Measurements from ENCODE around the gene COL5A1.

COL5A1 gene

GRCh38 chr9:134835987-134836386 is 194.4 kb downstream of the COL5A1 start:
- Histone ChIP-seq H3K56ac (ENCODE audit: low read length) (no peak overlapping the region), H3K23ac (ENCODE audit: low read length) (no peak overlapping the region), H2BK5ac (ENCODE audit: low read length) (no peak overlapping the region), H2AK5ac (ENCODE audit: low read length) (no peak overlapping the region), H2BK15ac (replicated peaks; ENCODE audit: low read depth) (no peak overlapping the region), H4K5ac (ENCODE audit: low read length) (no peak overlapping the region), H3K27me3 (ENCODE audit: insufficient read depth, low read length, poor library complexity) (no peaks in the 10 kb centered on the region), H3K79me1 (ENCODE audit: low read length) (no peaks in the 10 kb centered on the region), H2BK120ac (ENCODE audit: low read depth, low read length) (no peak overlapping the region), H3K18ac (ENCODE audit: low read length) (no peak overlapping the region), H3K27ac (ENCODE audit: low read depth, low read length) (no peak overlapping the region), H3K36me3 (ENCODE audit: control insufficient read depth, insufficient read depth, low read length) (peaks cover 9% of the 10 kb centered on the region), H3K79me2 (ENCODE audit: control insufficient read depth, insufficient read depth, low read length) (no peaks in the 10 kb centered on the region), H3K4me2 (ENCODE audit: low read length) (no peak overlapping the region), H3K4me1 (ENCODE audit: control insufficient read depth, low read depth, low read length) (no peaks in the 10 kb centered on the region), H3K4me3 (ENCODE audit: low read length) (no peak overlapping the region), H4K8ac (ENCODE audit: low read depth, low read length) (no peak overlapping the region), H3K4ac (ENCODE audit: low read depth, low read length) (no peak overlapping the region), H3K9ac (ENCODE audit: low read length) (no peak overlapping the region)
- WGBS (ENCODE audit: extremely low coverage, insufficient coverage, low lambda C conversion rate), result no CpG with 5 or more reads among the region's 13 CpGs
- DNase-seq, result no peak

DNA sequence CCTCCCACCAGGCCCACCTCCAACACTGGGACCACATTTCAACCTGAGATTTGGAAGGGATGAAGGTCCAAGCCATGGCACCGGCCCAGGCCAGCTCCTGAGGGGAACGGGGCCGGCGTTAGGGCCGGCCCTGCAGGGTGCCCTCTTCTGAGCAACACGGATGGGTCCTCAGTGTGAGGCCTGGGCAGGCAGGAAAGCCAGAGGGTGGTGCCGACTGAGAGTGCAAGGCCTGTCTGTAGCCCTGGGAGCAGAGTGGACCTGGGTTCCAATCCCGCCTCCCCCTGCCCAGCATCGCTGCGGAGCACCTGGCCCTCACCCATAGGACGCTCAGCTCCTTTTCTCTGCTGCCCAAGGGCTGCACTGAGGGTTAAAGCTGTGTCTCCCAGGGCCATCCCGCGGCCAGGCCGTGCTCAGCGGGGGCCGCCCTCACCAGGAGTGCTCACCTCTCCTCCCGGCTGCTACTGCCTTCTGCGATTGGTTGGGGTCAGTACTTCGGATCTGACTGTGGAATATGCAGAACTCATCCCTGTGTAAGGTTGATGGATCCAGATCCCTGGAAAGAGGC is 194.9 kb downstream of the COL5A1 start:
- no peak overlapping the region for H3K4me3 ChIP-seq (ENCODE audit: low read length)
- H3K79me2 ChIP-seq (ENCODE audit: control insufficient read depth, insufficient read depth, low read length), result no peaks in the 10 kb centered on the region
- H2BK15ac ChIP-seq (replicated peaks; ENCODE audit: low read depth), result no peak overlapping the region
- H3K4me1 ChIP-seq (ENCODE audit: control insufficient read depth, low read depth, low read length), result no peaks in the 10 kb centered on the region
- H3K79me1 ChIP-seq (ENCODE audit: low read length), result no peaks in the 10 kb centered on the region
- no peak overlapping the region for H3K18ac ChIP-seq (ENCODE audit: low read length)
- H3K9ac ChIP-seq (ENCODE audit: low read length), result no peak overlapping the region
- no peak overlapping the region for H3K56ac ChIP-seq (ENCODE audit: low read length)
- WGBS (ENCODE audit: extremely low coverage, insufficient coverage, low lambda C conversion rate), result no CpG with 5 or more reads among the region's 19 CpGs
- no peak overlapping the region for H2BK5ac ChIP-seq (ENCODE audit: low read length)
- no peak for DNase-seq
- no peak overlapping the region for H2BK120ac ChIP-seq (ENCODE audit: low read depth, low read length)
- no peaks in the 10 kb centered on the region for H3K27me3 ChIP-seq (ENCODE audit: insufficient read depth, low read length, poor library complexity)
- H3K4ac ChIP-seq (ENCODE audit: low read depth, low read length), result no peak overlapping the region
- H3K27ac ChIP-seq (ENCODE audit: low read depth, low read length), result no peak overlapping the region
- H4K5ac ChIP-seq (ENCODE audit: low read length), result no peak overlapping the region
- H4K8ac ChIP-seq (ENCODE audit: low read depth, low read length), result no peak overlapping the region
- H3K23ac ChIP-seq (ENCODE audit: low read length), result no peak overlapping the region
- H3K4me2 ChIP-seq (ENCODE audit: low read length), result no peak overlapping the region
- no peak overlapping the region for H2AK5ac ChIP-seq (ENCODE audit: low read length)
- peaks cover 11% of the 10 kb centered on the region for H3K36me3 ChIP-seq (ENCODE audit: control insufficient read depth, insufficient read depth, low read length)

DNA sequence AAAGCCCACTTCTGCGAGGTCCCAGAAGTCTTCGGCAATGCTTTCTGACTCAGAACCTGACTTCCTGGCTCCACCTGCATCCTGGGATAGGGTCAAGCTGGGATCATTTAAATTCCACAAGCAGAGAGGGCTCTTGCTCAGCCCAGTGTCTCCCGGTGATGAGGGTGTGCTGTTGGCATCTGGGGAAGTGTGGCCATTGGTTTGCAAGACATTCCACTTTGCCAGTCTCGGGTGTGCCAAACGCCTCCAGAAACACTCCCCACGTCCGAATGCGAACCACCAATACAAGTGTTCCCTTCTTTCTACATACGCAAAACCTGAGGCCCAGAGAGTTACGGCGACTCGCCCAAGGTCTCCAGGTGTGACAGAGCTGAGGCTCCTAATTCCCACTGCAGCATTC is 195.9 kb downstream of the COL5A1 start:
- no peak overlapping the region for H3K4me2 ChIP-seq (ENCODE audit: low read length)
- H3K23ac ChIP-seq (ENCODE audit: low read length), result no peak overlapping the region
- H3K4ac ChIP-seq (ENCODE audit: low read depth, low read length), result no peak overlapping the region
- no peaks in the 10 kb centered on the region for H3K79me2 ChIP-seq (ENCODE audit: control insufficient read depth, insufficient read depth, low read length)
- no peak overlapping the region for H4K5ac ChIP-seq (ENCODE audit: low read length)
- H4K8ac ChIP-seq (ENCODE audit: low read depth, low read length), result no peak overlapping the region
- no peak overlapping the region for H3K9ac ChIP-seq (ENCODE audit: low read length)
- no peak for DNase-seq
- no peak overlapping the region for H3K4me3 ChIP-seq (ENCODE audit: low read length)
- H3K18ac ChIP-seq (ENCODE audit: low read length), result no peak overlapping the region
- H2BK120ac ChIP-seq (ENCODE audit: low read depth, low read length), result no peak overlapping the region
- H3K27me3 ChIP-seq (ENCODE audit: insufficient read depth, low read length, poor library complexity), result no peaks in the 10 kb centered on the region
- no peak overlapping the region for H3K56ac ChIP-seq (ENCODE audit: low read length)
- H3K36me3 ChIP-seq (ENCODE audit: control insufficient read depth, insufficient read depth, low read length), result peaks cover 11% of the 10 kb centered on the region
- H2BK5ac ChIP-seq (ENCODE audit: low read length), result no peak overlapping the region
- no peak overlapping the region for H2AK5ac ChIP-seq (ENCODE audit: low read length)
- H3K27ac ChIP-seq (ENCODE audit: low read depth, low read length), result no peak overlapping the region
- no peaks in the 10 kb centered on the region for H3K79me1 ChIP-seq (ENCODE audit: low read length)
- H3K4me1 ChIP-seq (ENCODE audit: control insufficient read depth, low read depth, low read length), result no peaks in the 10 kb centered on the region
- no CpG with 5 or more reads among the region's 12 CpGs for WGBS (ENCODE audit: extremely low coverage, insufficient coverage, low lambda C conversion rate)
- no peak overlapping the region for H2BK15ac ChIP-seq (replicated peaks; ENCODE audit: low read depth)

DNA sequence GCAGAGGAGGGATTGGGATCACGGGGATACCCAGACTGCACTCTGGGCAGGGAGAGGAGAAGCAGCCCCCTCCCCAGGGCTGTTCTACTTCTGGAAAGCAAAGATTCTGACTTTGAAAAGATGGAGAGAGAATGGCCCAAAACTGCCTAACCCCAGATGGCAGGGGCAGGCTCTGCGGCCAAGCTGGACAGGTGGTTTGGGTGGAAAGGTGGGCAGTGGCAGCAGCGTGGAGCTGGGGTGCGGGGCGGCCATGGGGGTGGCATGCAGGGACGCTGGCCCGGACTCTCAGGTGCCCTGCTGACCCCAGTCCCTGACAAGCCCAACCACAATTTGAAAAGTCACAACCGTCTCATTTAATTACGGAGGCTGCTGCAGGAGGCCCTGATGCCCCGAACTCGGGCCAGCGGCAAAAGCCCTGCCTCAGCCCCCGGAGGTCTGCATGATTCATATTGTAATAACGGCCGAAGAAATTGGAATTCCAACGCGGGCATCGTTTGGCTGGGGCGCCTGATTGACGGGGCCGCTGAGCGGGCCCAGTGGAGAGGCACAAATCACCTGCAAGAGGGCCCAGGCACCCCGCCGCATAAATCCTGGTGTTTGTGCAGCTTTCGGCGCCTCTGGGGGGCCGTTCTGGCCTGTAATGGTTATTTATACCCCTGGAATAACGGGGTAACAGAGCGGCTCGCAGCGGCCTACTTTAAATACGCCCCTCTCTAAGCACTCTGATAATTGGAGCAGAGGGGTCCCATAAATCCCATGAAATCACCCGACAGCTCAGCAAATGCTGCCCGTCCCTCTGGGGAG is 197.2 kb downstream of the COL5A1 start:
- peaks cover 18% of the 10 kb centered on the region for H3K36me3 ChIP-seq (ENCODE audit: control insufficient read depth, insufficient read depth, low read length)
- no peak overlapping the region for H3K4ac ChIP-seq (ENCODE audit: low read depth, low read length)
- WGBS (ENCODE audit: extremely low coverage, insufficient coverage, low lambda C conversion rate), result no CpG with 5 or more reads among the region's 34 CpGs
- no peak overlapping the region for H3K9ac ChIP-seq (ENCODE audit: low read length)
- H3K4me3 ChIP-seq (ENCODE audit: low read length), result no peak overlapping the region
- H3K79me2 ChIP-seq (ENCODE audit: control insufficient read depth, insufficient read depth, low read length), result no peaks in the 10 kb centered on the region
- H2AK5ac ChIP-seq (ENCODE audit: low read length), result no peak overlapping the region
- H3K79me1 ChIP-seq (ENCODE audit: low read length), result no peaks in the 10 kb centered on the region
- no peak overlapping the region for H3K4me2 ChIP-seq (ENCODE audit: low read length)
- H3K27ac ChIP-seq (ENCODE audit: low read depth, low read length), result no peak overlapping the region
- no peak overlapping the region for H3K56ac ChIP-seq (ENCODE audit: low read length)
- no peaks in the 10 kb centered on the region for H3K4me1 ChIP-seq (ENCODE audit: control insufficient read depth, low read depth, low read length)
- no peak overlapping the region for H2BK120ac ChIP-seq (ENCODE audit: low read depth, low read length)
- H3K23ac ChIP-seq (ENCODE audit: low read length), result no peak overlapping the region
- H4K5ac ChIP-seq (ENCODE audit: low read length), result no peak overlapping the region
- no peaks in the 10 kb centered on the region for H3K27me3 ChIP-seq (ENCODE audit: insufficient read depth, low read length, poor library complexity)
- H2BK5ac ChIP-seq (ENCODE audit: low read length), result no peak overlapping the region
- no peak for DNase-seq
- no peak overlapping the region for H3K18ac ChIP-seq (ENCODE audit: low read length)
- H4K8ac ChIP-seq (ENCODE audit: low read depth, low read length), result no peak overlapping the region
- no peak overlapping the region for H2BK15ac ChIP-seq (replicated peaks; ENCODE audit: low read depth)

GRCh38 chr9:134839455-134840125 is 198.0 kb downstream of the COL5A1 start:
- H3K4me2 ChIP-seq (ENCODE audit: low read length), result no peak overlapping the region
- H2BK120ac ChIP-seq (ENCODE audit: low read depth, low read length), result no peak overlapping the region
- H2BK15ac ChIP-seq (replicated peaks; ENCODE audit: low read depth), result no peak overlapping the region
- no peak overlapping the region for H4K8ac ChIP-seq (ENCODE audit: low read depth, low read length)
- no peak overlapping the region for H3K23ac ChIP-seq (ENCODE audit: low read length)
- no peaks in the 10 kb centered on the region for H3K79me2 ChIP-seq (ENCODE audit: control insufficient read depth, insufficient read depth, low read length)
- H3K27ac ChIP-seq (ENCODE audit: low read depth, low read length), result no peak overlapping the region
- H3K4ac ChIP-seq (ENCODE audit: low read depth, low read length), result no peak overlapping the region
- no peak overlapping the region for H3K18ac ChIP-seq (ENCODE audit: low read length)
- no peaks in the 10 kb centered on the region for H3K4me1 ChIP-seq (ENCODE audit: control insufficient read depth, low read depth, low read length)
- H3K36me3 ChIP-seq (ENCODE audit: control insufficient read depth, insufficient read depth, low read length), result peaks cover 18% of the 10 kb centered on the region
- no peaks in the 10 kb centered on the region for H3K27me3 ChIP-seq (ENCODE audit: insufficient read depth, low read length, poor library complexity)
- no peak overlapping the region for H3K9ac ChIP-seq (ENCODE audit: low read length)
- no peak overlapping the region for H2AK5ac ChIP-seq (ENCODE audit: low read length)
- no peak overlapping the region for H2BK5ac ChIP-seq (ENCODE audit: low read length)
- DNase-seq, result peak; percentile 29
- H3K56ac ChIP-seq (ENCODE audit: low read length), result no peak overlapping the region
- H3K4me3 ChIP-seq (ENCODE audit: low read length), result no peak overlapping the region
- WGBS (ENCODE audit: extremely low coverage, insufficient coverage, low lambda C conversion rate), result no CpG with 5 or more reads among the region's 21 CpGs
- H3K79me1 ChIP-seq (ENCODE audit: low read length), result no peaks in the 10 kb centered on the region
- H4K5ac ChIP-seq (ENCODE audit: low read length), result no peak overlapping the region
